ENCODE measurements around the gene HEBP1. TPM values are rescaled to one million over a fixed set of nuclear protein-coding genes. Genes with fewer than 3 reads are reported as not detected.

HEBP1 gene
- total RNA-seq, 1 donor from 2014 or later = 28.9 TPM

DNA sequence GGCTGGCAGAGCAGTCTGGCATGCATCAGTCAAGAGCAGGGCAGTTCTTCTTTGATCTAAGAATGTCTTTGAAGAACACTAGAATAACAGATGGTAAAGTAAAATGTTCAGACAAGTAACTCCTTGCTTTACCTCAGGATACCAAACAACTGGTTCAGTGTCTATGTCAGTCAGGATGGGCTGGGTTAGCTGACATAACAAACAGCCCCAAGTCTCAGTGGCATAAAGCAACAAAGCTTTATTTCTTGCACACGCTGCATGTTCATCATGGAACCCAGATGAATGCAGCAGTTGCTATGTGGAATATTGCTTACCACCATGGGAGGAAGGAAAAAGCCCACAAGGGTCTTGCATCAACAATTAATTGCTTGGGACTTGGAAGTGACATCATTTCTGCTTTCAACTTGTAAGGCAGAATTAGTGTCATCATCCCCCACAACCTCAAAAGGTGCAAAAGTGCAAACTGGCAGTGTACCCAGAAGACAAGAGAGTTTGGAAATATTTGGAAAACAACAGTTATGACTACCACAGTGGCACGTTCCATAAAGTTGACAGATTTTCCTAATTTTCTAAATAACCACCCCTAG lies 69.3 kb downstream of the HEBP1 start:
- TF ChIP-seq EZH2 (IDR thresholded peaks at IDR 0.05; ENCODE audit: insufficient read depth, low read length) = no peak
- TF ChIP-seq CTCF (IDR thresholded peaks at IDR 0.05; ENCODE audit: insufficient read depth, low read depth, low read length) = no peak
- H3K27me3 Mint-ChIP-seq (ENCODE audit: low read depth, unreplicated experiment) = peaks cover 2% of the 10 kb centered on the region

GRCh38 chr12:12929696-12930095 lies 70.4 kb downstream of the HEBP1 start:
- H4K20me1 ChIP-seq (ENCODE audit: insufficient read depth, low read length) = no peaks in the 10 kb centered on the region
- no peaks in the 10 kb centered on the region for H3K36me3 ChIP-seq (ENCODE audit: insufficient read depth, low read length)
- Mint-ChIP-seq H3K4me1 (ENCODE audit: low read depth, unreplicated experiment) (peaks cover 7% of the 10 kb centered on the region), H3K27me3 (ENCODE audit: low read depth, unreplicated experiment) (peaks cover 2% of the 10 kb centered on the region), H3K27ac (ENCODE audit: unreplicated experiment) (no peak overlapping the region), H3K36me3 (ENCODE audit: low read depth, unreplicated experiment) (no peaks in the 10 kb centered on the region), H3K4me3 (ENCODE audit: unreplicated experiment) (no peak overlapping the region), H3K9me3 (ENCODE audit: unreplicated experiment) (no peaks in the 10 kb centered on the region)
- no peak overlapping the region for H3K27ac ChIP-seq (ENCODE audit: low read depth, low read length)
- no peak for DNase-seq (ENCODE audit: low read depth)
- no peak for FAIRE-seq
- TF ChIP-seq EZH2 (IDR thresholded peaks at IDR 0.05; ENCODE audit: insufficient read depth, low read length) (no peak), CTCF (IDR thresholded peaks at IDR 0.05; ENCODE audit: insufficient read depth, low read depth, low read length) (no peak)
- H2AFZ ChIP-seq (ENCODE audit: low read depth, low read length) = no peak overlapping the region
- no peaks in the 10 kb centered on the region for H3K79me2 ChIP-seq (ENCODE audit: insufficient read depth, low read length)
- no peak overlapping the region for H3K4me3 ChIP-seq (ENCODE audit: insufficient read depth, low read depth, low read length)
- no peaks in the 10 kb centered on the region for H3K27me3 ChIP-seq (ENCODE audit: insufficient read depth, low read length)
- no peak overlapping the region for H3K4me2 ChIP-seq (ENCODE audit: low read length)
- H3K9ac ChIP-seq (ENCODE audit: low read length) = no peak overlapping the region
- peaks cover 8% of the 10 kb centered on the region for H3K4me1 ChIP-seq (ENCODE audit: insufficient read depth, low read length)
- H3K9me3 ChIP-seq (ENCODE audit: insufficient read depth, low read depth, low read length) = no peaks in the 10 kb centered on the region

More for the DNA sequence above, 69.3 kb downstream of the HEBP1 start:
- no peak overlapping the region for H3K27ac ChIP-seq (ENCODE audit: low read depth, low read length)
- H3K9me3 ChIP-seq (ENCODE audit: insufficient read depth, low read depth, low read length) = no peaks in the 10 kb centered on the region
- Mint-ChIP-seq H3K27ac (ENCODE audit: unreplicated experiment) (no peak overlapping the region), H3K4me3 (ENCODE audit: unreplicated experiment) (no peak overlapping the region), H3K4me1 (ENCODE audit: low read depth, unreplicated experiment) (peaks cover 7% of the 10 kb centered on the region), H3K36me3 (ENCODE audit: low read depth, unreplicated experiment) (no peaks in the 10 kb centered on the region), H3K9me3 (ENCODE audit: unreplicated experiment) (no peaks in the 10 kb centered on the region)
- no peaks in the 10 kb centered on the region for H3K27me3 ChIP-seq (ENCODE audit: insufficient read depth, low read length)
- no peak overlapping the region for H2AFZ ChIP-seq (ENCODE audit: low read depth, low read length)
- FAIRE-seq (no peak), DNase-seq (ENCODE audit: low read depth) (no peak)
- no peaks in the 10 kb centered on the region for H3K36me3 ChIP-seq (ENCODE audit: insufficient read depth, low read length)
- peaks cover 8% of the 10 kb centered on the region for H3K4me1 ChIP-seq (ENCODE audit: insufficient read depth, low read length)
- H4K20me1 ChIP-seq (ENCODE audit: insufficient read depth, low read length) = no peaks in the 10 kb centered on the region
- H3K4me2 ChIP-seq (ENCODE audit: low read length) = no peak overlapping the region
- no peak overlapping the region for H3K9ac ChIP-seq (ENCODE audit: low read length)
- H3K79me2 ChIP-seq (ENCODE audit: insufficient read depth, low read length) = no peaks in the 10 kb centered on the region
- no peak overlapping the region for H3K4me3 ChIP-seq (ENCODE audit: insufficient read depth, low read depth, low read length)

All from astrocyte (in vitro differentiated cells and primary cell).